Stimulated activated CD8-positive, alpha-beta memory T cell treated with anti-CD3 and anti-CD28 coated beads, Interleukin-4, amount 100 ng/mL, for 24 hours (primary cell): Measurements from ENCODE around the gene CADM1.

Source experiments
- DNase-seq: peaks from one replicate; pipeline ENCODE4 v3.0.0-alpha.2; 2020; ENCODE audit warnings: low read depth

CADM1 gene

GRCh38 chr11:115242982-115243381, 261.2 kb downstream of the CADM1 start:
- no peak for DNase-seq

- no peak for DNase-seq
These were observed 262.3 kb downstream of the CADM1 start for GRCh38 chr11:115241899-115242298.

- no peak for DNase-seq
These were observed 265.4 kb downstream of the CADM1 start for GRCh38 chr11:115238791-115239190.

- no peak for DNase-seq
These were observed 266.1 kb downstream of the CADM1 start for GRCh38 chr11:115238086-115238485.

- no peak for DNase-seq
These were observed 266.6 kb downstream of the CADM1 start for GRCh38 chr11:115237578-115237977.

- no peak for DNase-seq
These were observed 269.4 kb downstream of the CADM1 start for GRCh38 chr11:115234794-115235193.

GRCh38 chr11:115226556-115226955, 277.7 kb downstream of the CADM1 start:
- no peak for DNase-seq

- DNase-seq, result no peak
These were observed 279.7 kb downstream of the CADM1 start for GRCh38 chr11:115224551-115224950.

GRCh38 chr11:115222863-115223530, 281.2 kb downstream of the CADM1 start:
- no peak for DNase-seq

- DNase-seq, result no peak
These were observed 281.9 kb downstream of the CADM1 start for GRCh38 chr11:115222218-115222862.

GRCh38 chr11:115221461-115222069, 282.6 kb downstream of the CADM1 start:
- no peak for DNase-seq

- no peak for DNase-seq
These were observed 283.3 kb downstream of the CADM1 start for GRCh38 chr11:115220911-115221310.

- no peak for DNase-seq
These were observed 283.8 kb downstream of the CADM1 start for GRCh38 chr11:115220423-115220822.

- no peak for DNase-seq
These were observed 284.8 kb downstream of the CADM1 start for GRCh38 chr11:115219376-115219775.

- DNase-seq, result no peak
These were observed 286.4 kb downstream of the CADM1 start for GRCh38 chr11:115217726-115218311.

- DNase-seq, result no peak
These were observed 288.3 kb downstream of the CADM1 start for GRCh38 chr11:115215694-115216617.

GRCh38 chr11:115214644-115215234, 289.5 kb downstream of the CADM1 start:
- DNase-seq, result no peak

GRCh38 chr11:115213007-115213406, 291.2 kb downstream of the CADM1 start:
- no peak for DNase-seq

- DNase-seq, result no peak
These were observed 295.4 kb downstream of the CADM1 start for GRCh38 chr11:115208808-115209259.

GRCh38 chr11:115207916-115208315, 296.3 kb downstream of the CADM1 start:
- no peak for DNase-seq

- no peak for DNase-seq
These were observed 297.0 kb downstream of the CADM1 start for GRCh38 chr11:115207166-115207591.
